Spleen (tissue), 7 donors: ENCODE results near the gene APOE.

Experiments used
- CTCF ChIP-seq, 11 experiments: fragments of 200-600 bp in 7 of 11; fragments of 450-650 bp in 4 of 11; sonication (generic) in 4 of 11; IDR thresholded peaks in 8 of 11; conservative IDR thresholded peaks in 3 of 11; 1 replicate in 7 of 11; 2 replicates in 4 of 11; pipeline versions ENCODE4 v1.4.0 to v1.8.0; 2016 to 2021; ENCODE audit warnings: antibody characterized with exemption in 11 of 11, inconsistent platforms in 4 of 11, mild to moderate bottlenecking in 1 of 11
- POLR2A ChIP-seq, 3 donors: fragments of 450-650 bp; IDR thresholded peaks; one replicate each; pipeline ENCODE4 v1.5.1; 2017; ENCODE audit warnings: antibody characterized with exemption in 3 of 3, mild to moderate bottlenecking in 1 of 3
- donor health status: DM: no; HTN: no; CAD: no; lungs with moderate emphysema.
- donor health status: DM: no; HTN: no; CAD: no.
- donor health status: DM: no; HTN: no; CAD: no.

GRCh38 chr19:44903602-44904425, 1.8 kb upstream of the APOE start:
- TF ChIP-seq POLR2A (IDR thresholded peaks at IDR 0.05) (no peak), CTCF (IDR thresholded peaks at IDR 0.05 in 8 of 11, conservative IDR thresholded peaks at IDR 0.05 in 3 of 11) (peak; percentile 89 to 99 (median 97))
